Endothelial cell of umbilical vein (primary cell): Measurements from ENCODE around the gene LRG1.

ENCODE experiments used
- CTCF ChIP-seq, 2 donors: IDR thresholded peaks; 1 replicate in 1 of 2; 2 replicates in 1 of 2; pipeline ENCODE4 v1.5.1; 2011; ENCODE audit warnings: low read length in 2 of 2, mild to moderate bottlenecking in 2 of 2, moderate library complexity in 2 of 2, control low read depth in 1 of 2, inconsistent platforms in 1 of 2, low read depth in 1 of 2; ENCODE audit not compliant: insufficient read depth in 1 of 2; ENCODE audit errors: extremely low read depth in 1 of 2
- EZH2 ChIP-seq: IDR thresholded peaks from 2 replicates; pipeline ENCODE4 v1.6.1; 2012; ENCODE audit warnings: borderline replicate concordance, low read depth, mild to moderate bottlenecking, moderate library complexity, low read length, inconsistent platforms; ENCODE audit not compliant: severe bottlenecking
- POLR2AphosphoS5 ChIP-seq: IDR thresholded peaks from 2 replicates; pipeline ENCODE4 v1.6.1; 2012; ENCODE audit warnings: low read depth, mild to moderate bottlenecking, control low read depth, low read length, moderate library complexity; ENCODE audit not compliant: insufficient read depth

- TF ChIP-seq EZH2 (no peak), CTCF (IDR thresholded peaks at IDR 0.05; ENCODE audit: extremely low read depth in 1 of 2, insufficient read depth in 1 of 2, low read depth in 1 of 2, low read length in 2 of 2) (no peak), POLR2AphosphoS5 (no peak)
Observed at GRCh38 chr19:4516199-4516938, 23.5 kb downstream of the LRG1 start.
